Endodermal cell (in vitro differentiated cells): ENCODE measurements around the gene YPEL1. TPM values are rescaled to one million over a fixed set of nuclear protein-coding genes. Genes with fewer than 3 reads are reported as not detected.

Source experiments
- DNase-seq: peaks from one replicate; pipeline ENCODE4 v3.0.0-alpha.2; 2017
- H3K27ac ChIP-seq: 2 replicates; pipeline ENCODE4 v1.5.1; 2013; ENCODE audit warnings: mild to moderate bottlenecking, low read depth, low read length, moderate library complexity
- H3K27me3 ChIP-seq: 2 replicates; pipeline ENCODE4 v1.6.1; 2013; ENCODE audit warnings: mild to moderate bottlenecking, low read length, moderate library complexity; ENCODE audit not compliant: insufficient read depth, control insufficient read depth, poor library complexity, severe bottlenecking
- H3K36me3 ChIP-seq: 2 replicates; pipeline ENCODE4 v1.7.0; 2013; ENCODE audit warnings: mild to moderate bottlenecking, low read length, moderate library complexity; ENCODE audit not compliant: control insufficient read depth, insufficient read depth
- H3K4me1 ChIP-seq: one replicate; pipeline ENCODE4 v1.7.0; 2013; ENCODE audit warnings: low read length; ENCODE audit not compliant: control insufficient read depth, insufficient read depth
- H3K4me3 ChIP-seq: 2 replicates; pipeline ENCODE4 v1.5.1; 2013; ENCODE audit warnings: mild to moderate bottlenecking, low read length, moderate library complexity
- H3K9ac ChIP-seq: 2 replicates; pipeline ENCODE4 v1.6.1; 2013; ENCODE audit warnings: mild to moderate bottlenecking, low read length, moderate library complexity; ENCODE audit not compliant: poor library complexity, severe bottlenecking; ENCODE audit errors: extremely low read depth
- H3K9me3 ChIP-seq: 2 replicates; pipeline ENCODE4 v1.6.1; 2013; ENCODE audit warnings: mild to moderate bottlenecking, low read length, moderate library complexity; ENCODE audit not compliant: control insufficient read depth
- H3K27ac Mint-ChIP-seq: 2 replicates; pipeline ENCODE4 v1.8.0; 2020; ENCODE audit warnings: mixed read lengths
- H3K27me3 Mint-ChIP-seq: 2 replicates; pipeline ENCODE4 v1.8.0; 2021; ENCODE audit warnings: mild to moderate bottlenecking, mixed read lengths; ENCODE audit not compliant: insufficient read depth
- H3K36me3 Mint-ChIP-seq: 2 replicates; pipeline ENCODE4 v1.8.0; 2020; ENCODE audit warnings: low read depth, mixed read lengths
- H3K4me1 Mint-ChIP-seq: 2 replicates; pipeline ENCODE4 v1.8.0; 2020; ENCODE audit warnings: mixed read lengths
- H3K4me3 Mint-ChIP-seq: 2 replicates; pipeline ENCODE4 v1.8.0; 2020; ENCODE audit warnings: mild to moderate bottlenecking, moderate library complexity, mixed read lengths
- H3K9me3 Mint-ChIP-seq: 2 replicates; pipeline ENCODE4 v1.8.0; 2020; ENCODE audit warnings: mild to moderate bottlenecking, mixed read lengths
- CTCF ChIP-seq: fragments of 200-600 bp; sonication (generic); conservative IDR thresholded peaks from 2 replicates; pipeline ENCODE4 v1.5.0; 2021; ENCODE audit warnings: antibody characterized with exemption, mild to moderate bottlenecking
- WGBS, 2 experiments: methylation state at CpG; one replicate each; pipeline versions ENCODE4 v1.1.5 to v1.1.7; 2013; ENCODE audit warnings: missing lambda C conversion rate in 2 of 2, mixed read lengths in 1 of 2; ENCODE audit not compliant: insufficient coverage in 1 of 2, insufficient read length in 1 of 2; 5-methylcytosine and 5-hydroxymethylcytosine counted together
- total RNA-seq, 2 donors: library from RNA; stranded (reverse); fragmentation: NEBNext Ultra II Directional in 1 of 2; extraction: Animal tissue kit (Norgen Biotek cat#: 25700) in 1 of 2; gene quantifications; 2 replicates in 1 of 2; 3 replicates in 1 of 2; pipeline ENCODE4 v1.2.1, GENCODE V29; 2021

Gene YPEL1
- total RNA-seq, 2 donors from 2014 or later, result 13.4 to 23.4 TPM

- H3K27ac Mint-ChIP-seq, result no peak overlapping the region
- no peak overlapping the region for H3K9ac ChIP-seq
- no peaks in the 10 kb centered on the region for H3K9me3 Mint-ChIP-seq
Observed at GRCh38 chr22:21714786-21715185, 20.8 kb downstream of the YPEL1 start.

GRCh38 chr22:21714059-21714770 lies 21.4 kb downstream of the YPEL1 start:
- peaks cover 14% of the 10 kb centered on the region for H3K36me3 Mint-ChIP-seq
- TF ChIP-seq CTCF, result no peak
- H3K9me3 Mint-ChIP-seq, result no peaks in the 10 kb centered on the region
- no peaks in the 10 kb centered on the region for H3K9me3 ChIP-seq
- no peak overlapping the region for H3K27ac Mint-ChIP-seq
- H3K27me3 Mint-ChIP-seq, result peaks cover 2% of the 10 kb centered on the region
- no peak overlapping the region for H3K4me3 ChIP-seq
- H3K4me3 Mint-ChIP-seq, result no peak overlapping the region
- 93 to 94% methylated on average over 27 to 32 of the region's 32 CpGs for WGBS, 2 experiments
- H3K27ac ChIP-seq, result no peak overlapping the region
- no peaks in the 10 kb centered on the region for H3K27me3 ChIP-seq
- H3K9ac ChIP-seq, result no peak overlapping the region
- H3K4me1 ChIP-seq, result no peaks in the 10 kb centered on the region
- DNase-seq, result no peak
- no peaks in the 10 kb centered on the region for H3K36me3 ChIP-seq
- peaks cover 3% of the 10 kb centered on the region for H3K4me1 Mint-ChIP-seq

More at GRCh38 chr22:21714786-21715185, 20.8 kb downstream of the YPEL1 start:
- 100% methylated on average over 1 to 3 of the region's 3 CpGs for WGBS, 2 experiments
- Mint-ChIP-seq H3K27me3 (peaks cover 2% of the 10 kb centered on the region), H3K36me3 (peaks cover 10% of the 10 kb centered on the region), H3K4me3 (no peak overlapping the region), H3K4me1 (peaks cover 2% of the 10 kb centered on the region)
- Histone ChIP-seq H3K27me3 (no peaks in the 10 kb centered on the region), H3K36me3 (no peaks in the 10 kb centered on the region), H3K4me1 (no peaks in the 10 kb centered on the region), H3K4me3 (no peak overlapping the region), H3K9me3 (no peaks in the 10 kb centered on the region), H3K27ac (no peak overlapping the region)
- TF ChIP-seq CTCF, result no peak
- DNase-seq, result no peak

DNA sequence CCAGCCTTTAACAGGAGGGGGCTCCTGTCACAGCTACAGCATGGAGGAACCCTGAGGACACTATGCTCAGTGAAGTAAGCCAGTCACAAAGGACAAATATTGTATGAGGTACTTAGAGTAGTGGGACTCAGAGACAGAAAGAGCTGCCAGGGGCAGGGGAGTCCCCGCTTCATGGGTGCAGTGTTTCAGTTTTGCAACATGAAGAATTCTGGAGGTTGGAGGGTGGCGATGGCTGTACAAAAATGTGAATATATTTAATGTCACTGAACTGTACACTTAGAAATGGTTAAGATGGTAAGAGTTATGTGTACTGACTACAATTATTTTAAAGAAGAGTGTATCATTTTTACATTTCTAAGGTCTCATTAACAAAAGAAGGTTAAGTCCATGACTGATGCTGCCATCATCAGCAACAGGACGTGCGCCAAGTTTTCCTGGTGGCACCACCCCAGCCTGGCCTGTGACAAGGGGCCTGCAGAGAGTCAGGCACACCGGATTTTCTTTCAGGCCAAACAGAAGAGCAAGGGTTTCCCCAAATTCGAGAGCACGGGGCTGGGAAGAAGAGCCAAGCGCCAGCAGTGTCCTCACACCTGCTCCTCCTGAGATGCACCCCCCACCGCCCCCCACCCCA lies 22.1 kb downstream of the YPEL1 start:
- H3K27me3 Mint-ChIP-seq, result peaks cover 2% of the 10 kb centered on the region
- Histone ChIP-seq H3K4me1 (no peaks in the 10 kb centered on the region), H3K9me3 (no peaks in the 10 kb centered on the region), H3K9ac (no peak overlapping the region), H3K4me3 (no peak overlapping the region), H3K27me3 (no peaks in the 10 kb centered on the region), H3K36me3 (no peaks in the 10 kb centered on the region), H3K27ac (no peak overlapping the region)
- no peak for DNase-seq
- H3K4me3 Mint-ChIP-seq, result no peak overlapping the region
- H3K9me3 Mint-ChIP-seq, result no peaks in the 10 kb centered on the region
- H3K36me3 Mint-ChIP-seq, result peaks cover 18% of the 10 kb centered on the region
- H3K27ac Mint-ChIP-seq, result no peak overlapping the region
- 82 to 84% methylated on average over 5 to 9 of the region's 9 CpGs for WGBS, 2 experiments
- H3K4me1 Mint-ChIP-seq, result peaks cover 7% of the 10 kb centered on the region
- no peak for TF ChIP-seq CTCF
